Panc1 (cell line): ENCODE measurements around the gene R3HDM4. TPM values are rescaled to one million over a fixed set of nuclear protein-coding genes. Genes with fewer than 3 reads are reported as not detected.

Experiments
- ATAC-seq: fragments of 200-7000 bp; cut with Tn5 transposase; 2 replicates; pipeline ENCODE4 v1.9.1; 2020; ENCODE audit warnings: mild to moderate bottlenecking, moderate library complexity
- BruUV-seq: library from RNA; stranded (reverse); fragments of 400-500 nt; replicated peaks from 2 replicates; lab custom pipeline; 2021; lab: Mats Ljungman, UMichigan
- CTCF ChIA-PET: fragments of 300-600 bp; sonication (Branson Sonifier 250); formaldehyde crosslinking; loops from one replicate; lab custom pipeline; 2022; ENCODE audit warnings: antibody characterized with exemption; lab: Charles Lee
- POLR2A ChIA-PET: fragments of 300-600 bp; sonication (Branson Sonifier 250); formaldehyde crosslinking; loops from one replicate; lab custom pipeline; 2022; ENCODE audit warnings: antibody characterized with exemption; lab: Charles Lee
- DNase-seq: peaks from one replicate; pipeline ENCODE4 v3.0.0-alpha.2; 2010; ENCODE audit warnings: low read depth, low spot score
- H3K27ac ChIP-seq: 2 replicates; pipeline ENCODE4 v1.5.1; 2011; ENCODE audit warnings: mild to moderate bottlenecking, low read length, inconsistent platforms
- H3K27me3 ChIP-seq: fragments of 200-500 bp; sonication (Bioruptor generic); 2 replicates; pipeline ENCODE4 v1.6.0; 2014; ENCODE audit warnings: low read length, inconsistent platforms; ENCODE audit not compliant: control insufficient read depth, insufficient read depth
- H3K36me3 ChIP-seq: fragments of 200-500 bp; sonication (Bioruptor generic); 2 replicates; pipeline ENCODE4 v1.5.1; 2014; ENCODE audit warnings: inconsistent platforms, mild to moderate bottlenecking, low read length, moderate library complexity; ENCODE audit not compliant: control insufficient read depth, insufficient read depth
- H3K4me1 ChIP-seq: 2 replicates; pipeline ENCODE4 v1.5.1; 2011; ENCODE audit warnings: inconsistent platforms, mild to moderate bottlenecking, low read length, moderate library complexity; ENCODE audit not compliant: control insufficient read depth, insufficient read depth
- H3K4me3 ChIP-seq, 2 experiments: 2 replicates each; pipeline ENCODE4 v1.5.1; 2011 to 2012; ENCODE audit warnings: low read depth in 2 of 2, low read length in 2 of 2, mild to moderate bottlenecking in 2 of 2, inconsistent platforms in 1 of 2, moderate library complexity in 1 of 2
- H3K9me3 ChIP-seq: fragments of 200-500 bp; sonication (Bioruptor generic); 2 replicates; pipeline ENCODE4 v1.5.1; 2014; ENCODE audit warnings: low read depth, mild to moderate bottlenecking, inconsistent platforms, low read length, moderate library complexity; ENCODE audit not compliant: control insufficient read depth, insufficient read depth
- POLR2AphosphoS5 ChIP-seq: IDR thresholded peaks from 2 replicates; pipeline ENCODE4 v1.6.1; 2012; ENCODE audit warnings: mild to moderate bottlenecking, low read depth, low read length, moderate library complexity
- SIN3A ChIP-seq: IDR thresholded peaks from 2 replicates; pipeline ENCODE4 v1.6.1; 2012; ENCODE audit warnings: low read depth, mild to moderate bottlenecking, low read length, moderate library complexity, borderline replicate concordance; ENCODE audit not compliant: insufficient read depth
- TCF7L2 ChIP-seq: IDR thresholded peaks from 2 replicates; pipeline ENCODE4 v1.6.1; 2011; ENCODE audit warnings: mild to moderate bottlenecking, low read depth, low read length, inconsistent platforms
- in situ Hi-C: cut with HindIII; loops from 2 replicates; pipeline ENCODE4 v1.10.0; 2016; ENCODE audit warnings: low sequenced_read_pairs, low pct_unique_long_range_greater_than_20kb
- intact Hi-C: fragments of 100-400 bp; cut with micrococcal nuclease; formaldehyde crosslinking; loops from one replicate; pipeline ENCODE4 v1.10.0; 2022; ENCODE audit not compliant: unreplicated experiment
- total RNA-seq: library from RNA; stranded (reverse); gene quantifications from one replicate; pipeline ENCODE4 v1.2.1, GENCODE V29; 2021; ENCODE audit not compliant: unreplicated experiment
- TF ChIP-seq, protein P1 (sequence below): fragments of 450-650 bp; IDR thresholded peaks from 2 replicates; pipeline ENCODE4 v1.5.1; 2017; ENCODE audit warnings: mild to moderate bottlenecking
- TF ChIP-seq, protein P2 (sequence below), 2 experiments: IDR thresholded peaks; 2 replicates each; pipeline ENCODE4 v1.6.1; 2011 to 2012; ENCODE audit warnings: low read depth in 2 of 2, control low read depth in 1 of 2, low read length in 1 of 2, mild to moderate bottlenecking in 1 of 2, moderate library complexity in 1 of 2; ENCODE audit not compliant: insufficient read depth in 1 of 2

R3HDM4 gene
- total RNA-seq, 1 experiment from 2014 or later: 43.5 TPM

DNA sequence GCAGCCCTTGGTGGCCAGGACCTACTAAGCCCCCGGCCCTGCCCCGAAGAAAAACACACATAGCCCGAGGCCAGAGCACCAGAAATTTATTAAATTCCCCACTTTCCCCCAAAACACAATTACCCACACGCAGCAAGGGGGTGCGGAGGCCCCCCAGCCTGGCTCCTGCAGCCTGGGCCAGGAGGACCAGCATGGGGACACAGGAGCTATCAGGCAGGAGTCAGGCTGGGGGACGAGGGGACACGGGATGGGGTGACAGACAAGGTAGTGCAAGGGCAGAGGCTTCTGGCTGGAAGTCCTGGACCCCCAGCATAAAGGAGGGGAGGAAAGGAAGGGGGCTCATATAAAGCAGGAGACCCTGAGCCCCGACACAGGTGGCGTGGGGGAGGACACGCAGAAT lies 16.6 kb downstream of the R3HDM4 start:
- no peaks in the 10 kb centered on the region for H3K36me3 ChIP-seq
- H3K4me1 ChIP-seq: no peaks in the 10 kb centered on the region
- H3K27me3 ChIP-seq: no peaks in the 10 kb centered on the region
- TF ChIP-seq POLR2AphosphoS5: no peak
- TF ChIP-seq, protein P1, sequence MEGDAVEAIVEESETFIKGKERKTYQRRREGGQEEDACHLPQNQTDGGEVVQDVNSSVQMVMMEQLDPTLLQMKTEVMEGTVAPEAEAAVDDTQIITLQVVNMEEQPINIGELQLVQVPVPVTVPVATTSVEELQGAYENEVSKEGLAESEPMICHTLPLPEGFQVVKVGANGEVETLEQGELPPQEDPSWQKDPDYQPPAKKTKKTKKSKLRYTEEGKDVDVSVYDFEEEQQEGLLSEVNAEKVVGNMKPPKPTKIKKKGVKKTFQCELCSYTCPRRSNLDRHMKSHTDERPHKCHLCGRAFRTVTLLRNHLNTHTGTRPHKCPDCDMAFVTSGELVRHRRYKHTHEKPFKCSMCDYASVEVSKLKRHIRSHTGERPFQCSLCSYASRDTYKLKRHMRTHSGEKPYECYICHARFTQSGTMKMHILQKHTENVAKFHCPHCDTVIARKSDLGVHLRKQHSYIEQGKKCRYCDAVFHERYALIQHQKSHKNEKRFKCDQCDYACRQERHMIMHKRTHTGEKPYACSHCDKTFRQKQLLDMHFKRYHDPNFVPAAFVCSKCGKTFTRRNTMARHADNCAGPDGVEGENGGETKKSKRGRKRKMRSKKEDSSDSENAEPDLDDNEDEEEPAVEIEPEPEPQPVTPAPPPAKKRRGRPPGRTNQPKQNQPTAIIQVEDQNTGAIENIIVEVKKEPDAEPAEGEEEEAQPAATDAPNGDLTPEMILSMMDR: no peak
- no peak for TF ChIP-seq TCF7L2
- no peak for TF ChIP-seq SIN3A
- TF ChIP-seq, protein P2, sequence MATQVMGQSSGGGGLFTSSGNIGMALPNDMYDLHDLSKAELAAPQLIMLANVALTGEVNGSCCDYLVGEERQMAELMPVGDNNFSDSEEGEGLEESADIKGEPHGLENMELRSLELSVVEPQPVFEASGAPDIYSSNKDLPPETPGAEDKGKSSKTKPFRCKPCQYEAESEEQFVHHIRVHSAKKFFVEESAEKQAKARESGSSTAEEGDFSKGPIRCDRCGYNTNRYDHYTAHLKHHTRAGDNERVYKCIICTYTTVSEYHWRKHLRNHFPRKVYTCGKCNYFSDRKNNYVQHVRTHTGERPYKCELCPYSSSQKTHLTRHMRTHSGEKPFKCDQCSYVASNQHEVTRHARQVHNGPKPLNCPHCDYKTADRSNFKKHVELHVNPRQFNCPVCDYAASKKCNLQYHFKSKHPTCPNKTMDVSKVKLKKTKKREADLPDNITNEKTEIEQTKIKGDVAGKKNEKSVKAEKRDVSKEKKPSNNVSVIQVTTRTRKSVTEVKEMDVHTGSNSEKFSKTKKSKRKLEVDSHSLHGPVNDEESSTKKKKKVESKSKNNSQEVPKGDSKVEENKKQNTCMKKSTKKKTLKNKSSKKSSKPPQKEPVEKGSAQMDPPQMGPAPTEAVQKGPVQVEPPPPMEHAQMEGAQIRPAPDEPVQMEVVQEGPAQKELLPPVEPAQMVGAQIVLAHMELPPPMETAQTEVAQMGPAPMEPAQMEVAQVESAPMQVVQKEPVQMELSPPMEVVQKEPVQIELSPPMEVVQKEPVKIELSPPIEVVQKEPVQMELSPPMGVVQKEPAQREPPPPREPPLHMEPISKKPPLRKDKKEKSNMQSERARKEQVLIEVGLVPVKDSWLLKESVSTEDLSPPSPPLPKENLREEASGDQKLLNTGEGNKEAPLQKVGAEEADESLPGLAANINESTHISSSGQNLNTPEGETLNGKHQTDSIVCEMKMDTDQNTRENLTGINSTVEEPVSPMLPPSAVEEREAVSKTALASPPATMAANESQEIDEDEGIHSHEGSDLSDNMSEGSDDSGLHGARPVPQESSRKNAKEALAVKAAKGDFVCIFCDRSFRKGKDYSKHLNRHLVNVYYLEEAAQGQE (IDR thresholded peaks at IDR 0.05; ENCODE audit: insufficient read depth in 1 of 2, low read depth in 2 of 2, low read length in 1 of 2): no peak
- in situ Hi-C loops: no loop called here
- ChIA-PET POLR2A (no interaction called here), CTCF (no interaction called here)
- ATAC-seq (no peak), DNase-seq (no peak)
- BruUV-seq: no TSS peak
- H3K4me3 ChIP-seq: no peak overlapping the region
- H3K27ac ChIP-seq: no peak overlapping the region
- no peaks in the 10 kb centered on the region for H3K9me3 ChIP-seq
- intact Hi-C loops: no loop called here

DNA sequence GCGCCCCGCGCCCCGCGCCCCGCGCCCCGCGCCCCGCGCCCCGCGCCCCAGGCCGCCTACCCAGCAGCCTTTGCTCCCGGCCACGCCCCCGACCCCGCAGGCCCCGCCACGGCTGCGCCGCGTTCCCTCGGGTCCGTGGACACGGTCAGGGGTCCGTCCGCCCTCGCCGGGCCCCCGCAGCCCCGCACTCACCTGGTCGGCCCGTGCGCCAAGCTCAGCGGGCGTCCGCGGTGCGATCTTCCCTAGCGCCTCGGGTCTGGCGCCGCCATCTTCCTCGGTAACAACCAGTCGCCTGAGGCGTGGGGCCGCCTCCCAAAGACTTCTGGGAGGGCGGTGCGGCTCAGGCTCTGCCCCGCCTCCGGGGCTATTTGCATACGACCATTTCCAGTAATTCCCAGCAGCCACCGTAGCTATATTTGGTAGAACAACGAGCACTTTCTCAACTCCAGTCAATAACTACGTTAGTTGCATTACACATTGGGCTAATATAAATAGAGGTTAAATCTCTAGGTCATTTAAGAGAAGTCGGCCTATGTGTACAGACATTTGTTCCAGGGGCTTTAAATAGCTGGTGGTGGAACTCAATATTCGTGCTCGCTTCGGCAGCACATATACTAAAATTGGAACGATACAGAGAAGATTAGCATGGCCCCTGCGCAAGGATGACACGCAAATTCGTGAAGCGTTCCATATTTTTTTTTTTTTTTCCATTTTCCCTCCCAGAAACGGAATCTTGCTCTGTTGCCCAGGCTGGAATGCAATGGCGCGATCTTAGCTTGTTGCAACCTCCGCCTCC lies 19.9 kb downstream of the R3HDM4 start, which contains the start of the genes MED16 and RNU6-9:
TSS of gene MED16 (minus strand) at position 294 of the 796 bp plus-strand sequence. CDS start 2,056 bp downstream, outside the sequence.
TSS of gene RNU6-9 (plus strand) at position 591 of the 796 bp plus-strand sequence.
- peak; percentile 52 for DNase-seq
- ChIA-PET CTCF (interaction anchor here (0.5 kb wide), 1 partner anchor 23 kb away, joined by 3 read pairs; no protein-coding TSS in a partner anchor), POLR2A (no interaction called here)
- Histone ChIP-seq H3K4me1 (no peaks in the 10 kb centered on the region), H3K36me3 (no peaks in the 10 kb centered on the region), H3K9me3 (no peaks in the 10 kb centered on the region), H3K27ac (peak within 1 kb of the TSS; percentile 93), H3K27me3 (no peaks in the 10 kb centered on the region), H3K4me3 (peak within 1 kb of the TSS; percentile 62)
- TF ChIP-seq TCF7L2 (no peak), POLR2AphosphoS5 (no peak; the same call in 1 of the 2 replicates), SIN3A (no peak)
- TF ChIP-seq, protein P2 (IDR thresholded peaks at IDR 0.05; ENCODE audit: insufficient read depth in 1 of 2, low read depth in 2 of 2, low read length in 1 of 2): no peak
- TF ChIP-seq, protein P1: no peak
- no TSS peak for BruUV-seq
- intact Hi-C loops: no loop called here
- in situ Hi-C loops: no loop called here
- peak; percentile 94 for ATAC-seq
